HEK293 (cell line): Measurements from ENCODE around the gene RPIA.

Source experiments
- CTCF ChIA-PET: fragments of 350-600 bp; formaldehyde crosslinking; extraction: SDS; loops from one replicate; lab custom pipeline; 2021; ENCODE audit warnings: antibody characterized with exemption; lab: Yijun Ruan, JAX
- POLR2A ChIA-PET: fragments of 300-600 bp; formaldehyde crosslinking; extraction: SDS; loops from one replicate; lab custom pipeline; 2020; ENCODE audit warnings: antibody characterized with exemption, inconsistent platforms; lab: Yijun Ruan, JAX
- H3K27ac ChIP-seq: fragments of 200-500 bp; sonication (Bioruptor generic); 2 replicates; pipeline ENCODE4 v1.5.1; 2014; ENCODE audit warnings: low read depth, low read length, control low read depth, inconsistent platforms; ENCODE audit errors: extremely low read depth
- H3K36me3 ChIP-seq, 2 experiments: fragments of 200-500 bp in 1 of 2; sonication (Bioruptor generic) in 1 of 2; 1 replicate in 1 of 2; 2 replicates in 1 of 2; pipeline ENCODE4 v1.5.1; 2014 to 2017; ENCODE audit warnings: inconsistent platforms in 2 of 2, low read length in 2 of 2; ENCODE audit not compliant: control insufficient read depth in 2 of 2, insufficient read depth in 1 of 2
- H3K4me1 ChIP-seq: fragments of 200-500 bp; sonication (Bioruptor generic); 2 replicates; pipeline ENCODE4 v1.5.1; 2014; ENCODE audit warnings: mild to moderate bottlenecking, low read length, inconsistent platforms; ENCODE audit not compliant: control insufficient read depth, insufficient read depth
- H3K4me3 ChIP-seq: 2 replicates; pipeline ENCODE4 v1.5.1; 2011; ENCODE audit warnings: low read depth, mild to moderate bottlenecking, control low read depth, low read length, moderate library complexity
- H3K9me3 ChIP-seq: fragments of 200-500 bp; sonication (Bioruptor generic); 2 replicates; pipeline ENCODE4 v1.5.1; 2014; ENCODE audit warnings: low read depth, low read length, inconsistent platforms; ENCODE audit not compliant: control insufficient read depth, insufficient read depth
- BCL11A ChIP-seq: fragments of 450-650 bp; formaldehyde crosslinking; IDR thresholded peaks from 2 replicates; pipeline ENCODE4 v1.5.1; 2016; ENCODE audit warnings: low read depth, missing biosample characterization, missing genetic modification characterization
- EGR2 ChIP-seq: fragments of 450-650 bp; formaldehyde crosslinking; IDR thresholded peaks from 2 replicates; pipeline ENCODE4 v1.5.1; 2016; ENCODE audit warnings: low read depth, missing biosample characterization, missing genetic modification characterization
- ELK4 ChIP-seq: IDR thresholded peaks from 2 replicates; pipeline ENCODE4 v1.6.1; 2011; ENCODE audit warnings: mild to moderate bottlenecking, low read depth, low read length, borderline replicate concordance
- GLIS1 ChIP-seq: fragments of 450-650 bp; formaldehyde crosslinking; IDR thresholded peaks from 2 replicates; pipeline ENCODE4 v1.5.1; 2016; ENCODE audit warnings: missing biosample characterization, missing genetic modification characterization
- GLIS2 ChIP-seq: fragments of 450-650 bp; formaldehyde crosslinking; IDR thresholded peaks from 2 replicates; pipeline ENCODE4 v1.5.1; 2016; ENCODE audit warnings: missing biosample characterization, missing genetic modification characterization
- KLF1 ChIP-seq: fragments of 450-650 bp; formaldehyde crosslinking; IDR thresholded peaks from 2 replicates; pipeline ENCODE4 v1.5.1; 2016; ENCODE audit warnings: missing biosample characterization, missing genetic modification characterization
- KLF16 ChIP-seq: fragments of 450-650 bp; formaldehyde crosslinking; IDR thresholded peaks from 2 replicates; pipeline ENCODE4 v1.5.1; 2017; ENCODE audit warnings: missing biosample characterization, missing genetic modification characterization
- KLF8 ChIP-seq: fragments of 450-650 bp; formaldehyde crosslinking; IDR thresholded peaks from 2 replicates; pipeline ENCODE4 v1.5.1; 2016; ENCODE audit warnings: missing biosample characterization, missing genetic modification characterization
- KLF9 ChIP-seq: fragments of 450-650 bp; formaldehyde crosslinking; IDR thresholded peaks from 2 replicates; pipeline ENCODE4 v1.5.1; 2016; ENCODE audit warnings: missing biosample characterization, missing genetic modification characterization, low read depth
- PATZ1 ChIP-seq: fragments of 450-650 bp; formaldehyde crosslinking; IDR thresholded peaks from 2 replicates; pipeline ENCODE4 v1.5.1; 2016; ENCODE audit warnings: missing biosample characterization, missing genetic modification characterization
- SP7 ChIP-seq: fragments of 450-650 bp; formaldehyde crosslinking; IDR thresholded peaks from 2 replicates; pipeline ENCODE4 v1.5.1; 2016; ENCODE audit warnings: missing biosample characterization, missing genetic modification characterization
- TRIM28 ChIP-seq: IDR thresholded peaks from 2 replicates; pipeline ENCODE4 v1.6.1; 2011; ENCODE audit warnings: low read length, control low read depth, borderline replicate concordance
- YY1 ChIP-seq: fragments of 450-650 bp; formaldehyde crosslinking; IDR thresholded peaks from 2 replicates; pipeline ENCODE4 v1.5.1; 2018; ENCODE audit warnings: missing biosample characterization, missing genetic modification characterization
- ZBTB26 ChIP-seq: fragments of 450-650 bp; formaldehyde crosslinking; optimal IDR thresholded peaks from 2 replicates; pipeline ENCODE3; 2016; ENCODE audit warnings: missing biosample characterization, mild to moderate bottlenecking, missing genetic modification characterization
- ZBTB8A ChIP-seq: fragments of 450-650 bp; formaldehyde crosslinking; IDR thresholded peaks from 2 replicates; pipeline ENCODE4 v1.5.1; 2016; ENCODE audit warnings: missing biosample characterization, missing genetic modification characterization
- ZEB2 ChIP-seq: fragments of 450-650 bp; formaldehyde crosslinking; IDR thresholded peaks from 2 replicates; pipeline ENCODE4 v1.5.1; 2016; ENCODE audit warnings: missing biosample characterization, missing genetic modification characterization
- ZFHX2 ChIP-seq: fragments of 450-650 bp; formaldehyde crosslinking; conservative IDR thresholded peaks from 2 replicates; pipeline ENCODE4 v1.5.1; 2016; ENCODE audit warnings: missing biosample characterization, missing genetic modification characterization
- ZFP41 ChIP-seq: fragments of 450-650 bp; formaldehyde crosslinking; IDR thresholded peaks from 2 replicates; pipeline ENCODE4 v1.5.1; 2016; ENCODE audit warnings: missing biosample characterization, missing genetic modification characterization, borderline replicate concordance
- ZIC2 ChIP-seq: fragments of 450-650 bp; formaldehyde crosslinking; IDR thresholded peaks from 2 replicates; pipeline ENCODE4 v1.5.1; 2016; ENCODE audit warnings: missing biosample characterization, missing genetic modification characterization
- ZNF132 ChIP-seq: fragments of 450-650 bp; formaldehyde crosslinking; IDR thresholded peaks from 2 replicates; pipeline ENCODE4 v1.5.1; 2017; ENCODE audit warnings: missing biosample characterization, missing genetic modification characterization, borderline replicate concordance
- ZNF174 ChIP-seq: fragments of 450-650 bp; formaldehyde crosslinking; IDR thresholded peaks from 2 replicates; pipeline ENCODE4 v1.5.0; 2017; ENCODE audit warnings: missing biosample characterization, mild to moderate bottlenecking, missing genetic modification characterization
- ZNF221 ChIP-seq: fragments of 450-650 bp; formaldehyde crosslinking; IDR thresholded peaks from 2 replicates; pipeline ENCODE4 v1.5.1; 2017; ENCODE audit warnings: missing biosample characterization, missing genetic modification characterization, borderline replicate concordance
- ZNF335 ChIP-seq: fragments of 450-650 bp; formaldehyde crosslinking; conservative IDR thresholded peaks from 2 replicates; pipeline ENCODE4 v1.5.1; 2016; ENCODE audit warnings: missing biosample characterization, missing genetic modification characterization
- ZNF423 ChIP-seq: fragments of 450-650 bp; formaldehyde crosslinking; IDR thresholded peaks from 2 replicates; pipeline ENCODE4 v1.5.1; 2016; ENCODE audit warnings: missing biosample characterization, missing genetic modification characterization
- ZNF501 ChIP-seq: fragments of 450-650 bp; formaldehyde crosslinking; IDR thresholded peaks from 2 replicates; pipeline ENCODE4 v1.5.1; 2016; ENCODE audit warnings: missing biosample characterization, missing genetic modification characterization
- ZNF530 ChIP-seq: fragments of 450-650 bp; formaldehyde crosslinking; IDR thresholded peaks from 2 replicates; pipeline ENCODE4 v1.5.1; 2016; ENCODE audit warnings: low read depth, missing biosample characterization, missing genetic modification characterization
- ZNF692 ChIP-seq: fragments of 450-650 bp; formaldehyde crosslinking; IDR thresholded peaks from 2 replicates; pipeline ENCODE4 v1.5.1; 2016; ENCODE audit warnings: missing biosample characterization, missing genetic modification characterization
- ZNF701 ChIP-seq: fragments of 450-650 bp; formaldehyde crosslinking; IDR thresholded peaks from 2 replicates; pipeline ENCODE4 v1.5.1; 2016; ENCODE audit warnings: missing biosample characterization, missing genetic modification characterization
- ZNF76 ChIP-seq: fragments of 450-650 bp; formaldehyde crosslinking; IDR thresholded peaks from 2 replicates; pipeline ENCODE4; 2016; ENCODE audit warnings: low read depth, missing biosample characterization, missing genetic modification characterization, borderline replicate concordance
- ZXDB ChIP-seq: fragments of 450-650 bp; formaldehyde crosslinking; IDR thresholded peaks from 2 replicates; pipeline ENCODE4 v1.5.1; 2016; ENCODE audit warnings: missing biosample characterization, missing genetic modification characterization

RPIA gene

GRCh38 chr2:88691339-88692183 is at the start of gene RPIA:
Gene RPIA, plus strand, starts transcription at chr2:88691673. Its CDS starts 26 bp downstream, at chr2:88691699.
- Histone ChIP-seq H3K4me1 (no peaks in the 10 kb centered on the region), H3K9me3 (no peaks in the 10 kb centered on the region), H3K4me3 (peak within 1 kb of the TSS; percentile 80), H3K36me3 (no peaks in the 10 kb centered on the region), H3K27ac (peak within 1 kb of the TSS; percentile 38)
- POLR2A ChIA-PET = interaction anchor here (1.4 to 1.5 kb wide), 2 partner anchors 9 to 61 kb away, joined by 3 read pairs; no protein-coding TSS in a partner anchor
- CTCF ChIA-PET = interaction anchor here (0.7 to 2.7 kb wide), 5 partner anchors 20 to 501 kb away, joined by 3 to 10 read pairs (median 5); no protein-coding TSS in a partner anchor
- TF ChIP-seq SP7 (tag by site-specific recombination) (peak; percentile 10; the same call in 1 of the 2 replicates), TRIM28 (0 out of 2 replicates have a peak, but pooled peaks have one; percentile 60), ZBTB26 (tag by site-specific recombination) (peak; percentile 88), GLIS2 (tag by site-specific recombination) (peak; percentile 86), ZNF423 (tag by site-specific recombination) (peak; percentile 85), GLIS1 (tag by site-specific recombination) (peak; percentile 95), EGR2 (tag by site-specific recombination) (peak; percentile 65), ELK4 (peak; percentile 53; the same call in 1 of the 2 replicates), ZNF701 (no peak), YY1 (tag by site-specific recombination) (peak; percentile 16; the same call in 1 of the 2 replicates), ZNF692 (tag by site-specific recombination) (0 out of 2 replicates have a peak, but pooled peaks have one; percentile 46), KLF1 (tag by site-specific recombination) (peak; percentile 64), KLF16 (tag by site-specific recombination) (peak; percentile 84), ZNF76 (tag by site-specific recombination) (peak; percentile 97), KLF8 (tag by site-specific recombination) (0 out of 2 replicates have a peak, but pooled peaks have one; percentile 20), ZNF501 (tag by site-specific recombination) (peak; percentile 43; the same call in 1 of the 2 replicates), ZNF174 (tag by site-specific recombination) (no peak), ZEB2 (tag by site-specific recombination) (0 out of 2 replicates have a peak, but pooled peaks have one; percentile 45), ZNF335 (peak; percentile 78), ZNF132 (tag by site-specific recombination) (no peak), ZXDB (tag by site-specific recombination) (peak; percentile 60; the same call in 1 of the 2 replicates), ZBTB8A (tag by site-specific recombination) (peak; percentile 81), BCL11A (tag by site-specific recombination) (no peak), ZIC2 (peak; percentile 63), ZFHX2 (tag by site-specific recombination) (peak; percentile 59), ZNF530 (tag by site-specific recombination) (no peak), ZFP41 (tag by site-specific recombination) (no peak), KLF9 (tag by site-specific recombination) (peak; percentile 71), PATZ1 (tag by site-specific recombination) (peak; percentile 77), ZNF221 (tag by site-specific recombination) (no peak)
